ENCODE data around the gene MARCKS.

The MARCKS gene

DNA sequence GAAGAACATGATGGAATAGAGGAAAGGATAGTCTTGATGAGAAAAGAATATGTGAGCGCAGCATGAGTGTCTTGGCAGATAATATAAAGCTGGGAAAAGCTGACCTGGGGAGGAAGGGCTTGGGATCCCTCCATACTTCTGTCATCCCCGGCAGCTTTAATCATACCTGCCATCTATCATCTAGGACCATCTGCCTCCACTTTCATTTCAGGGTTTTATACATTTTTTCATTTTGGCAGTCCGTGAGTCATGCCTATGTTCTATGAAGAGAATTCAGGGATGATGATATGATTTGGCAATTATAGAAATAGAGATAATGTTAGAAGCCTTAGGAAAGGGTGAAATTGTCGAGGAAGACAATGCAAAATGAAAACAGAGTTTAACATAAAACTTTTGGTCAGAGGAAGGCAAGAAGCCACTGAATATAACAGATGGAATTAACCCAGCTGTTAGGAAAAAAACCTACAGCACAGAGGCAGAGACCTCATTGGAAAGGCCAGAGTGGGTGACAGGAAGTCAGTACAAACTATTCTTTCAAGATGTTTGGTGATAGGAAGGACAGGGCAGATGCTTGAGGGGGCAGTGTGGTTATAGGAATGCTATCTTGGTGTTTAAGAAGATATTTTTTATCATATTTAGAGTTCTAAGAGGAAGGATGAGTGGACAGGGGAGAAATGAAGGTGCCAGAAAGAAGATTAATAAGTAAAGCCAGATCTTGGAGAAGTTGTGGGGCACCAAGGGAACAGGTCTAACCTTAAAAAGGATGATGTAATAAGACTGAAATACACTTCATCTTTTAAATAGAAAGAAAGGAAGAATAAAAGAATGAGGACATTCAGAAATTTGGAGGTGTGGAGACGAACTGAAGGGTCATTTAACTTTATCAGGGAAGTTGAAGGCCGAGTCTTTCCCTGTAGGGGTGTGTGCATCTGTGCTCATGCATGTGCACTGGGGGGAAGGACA, 37.8 kb downstream of the MARCKS start (continued):
- TF ChIP-seq ZNF544 (tag by site-specific recombination; IDR thresholded peaks at IDR 0.05): no peak
- no peak for TF ChIP-seq OSR2 (tag by site-specific recombination; IDR thresholded peaks at IDR 0.05)
- no peak for TF ChIP-seq ZNF23 (tag by site-specific recombination; IDR thresholded peaks at IDR 0.05; ENCODE audit: borderline replicate concordance)
- TF ChIP-seq SP3 (tag by site-specific recombination; IDR thresholded peaks at IDR 0.05): no peak
- no peak for TF ChIP-seq KLF16 (tag by site-specific recombination; IDR thresholded peaks at IDR 0.05)
- no peak for TF ChIP-seq SCRT1 (tag by site-specific recombination; IDR thresholded peaks at IDR 0.05; ENCODE audit: borderline replicate concordance)
- TF ChIP-seq EGR2 (tag by site-specific recombination; IDR thresholded peaks at IDR 0.05; ENCODE audit: low read depth): no peak
- no peak for TF ChIP-seq SALL2 (tag by site-specific recombination; IDR thresholded peaks at IDR 0.05; ENCODE audit: borderline replicate concordance)

DNA sequence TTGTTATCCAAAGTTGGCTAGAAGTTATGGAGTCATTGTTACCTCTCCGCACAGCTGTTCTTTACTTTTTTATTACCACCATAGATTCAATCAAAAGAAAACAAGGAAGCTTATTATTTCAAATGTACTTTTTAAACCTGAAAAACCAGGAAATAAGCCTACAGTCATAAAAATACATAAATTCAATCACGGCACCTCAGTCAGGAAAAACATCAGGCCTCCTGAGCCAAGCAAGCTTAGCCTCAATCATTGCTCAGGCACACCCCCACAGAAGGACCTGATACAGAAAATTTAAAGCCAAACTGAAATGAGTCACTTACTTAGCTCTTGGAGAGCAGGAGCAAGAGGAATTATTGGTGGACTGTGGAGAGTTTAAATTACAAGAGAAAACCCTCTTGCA, 44.3 kb downstream of the MARCKS start:
- Histone ChIP-seq H3K4me1 (ENCODE audit: control insufficient read depth, insufficient read depth, low read length) (no peaks in the 10 kb centered on the region), H3K27ac (ENCODE audit: extremely low read depth, low read depth, low read length) (no peak overlapping the region), H3K4me3 (ENCODE audit: low read depth, low read length) (no peak overlapping the region), H3K9me3 (ENCODE audit: control insufficient read depth, insufficient read depth, low read depth, low read length) (no peaks in the 10 kb centered on the region), H3K36me3 (ENCODE audit: control insufficient read depth in 2 of 2, insufficient read depth in 1 of 2, low read length in 2 of 2) (no peaks in the 10 kb centered on the region)
- TF ChIP-seq ZNF623 (tag by site-specific recombination; IDR thresholded peaks at IDR 0.05) (no peak), ZNF10 (tag by site-specific recombination; IDR thresholded peaks at IDR 0.05) (no peak), YY2 (tag by site-specific recombination; IDR thresholded peaks at IDR 0.05) (no peak), GLI4 (tag by site-specific recombination; IDR thresholded peaks at IDR 0.05) (no peak), ZNF311 (tag by site-specific recombination; IDR thresholded peaks at IDR 0.05; ENCODE audit: borderline replicate concordance) (no peak), MYNN (tag by site-specific recombination; IDR thresholded peaks at IDR 0.05; ENCODE audit: borderline replicate concordance) (no peak), GFI1B (tag by site-specific recombination; IDR thresholded peaks at IDR 0.05) (no peak), KLF7 (tag by site-specific recombination; IDR thresholded peaks at IDR 0.05; ENCODE audit: borderline replicate concordance) (no peak), BCL11B (tag by site-specific recombination; IDR thresholded peaks at IDR 0.05; ENCODE audit: low read depth) (no peak), ZNF747 (tag by site-specific recombination; IDR thresholded peaks at IDR 0.05) (no peak), EGR2 (tag by site-specific recombination; IDR thresholded peaks at IDR 0.05; ENCODE audit: low read depth) (no peak), ZBTB21 (tag by site-specific recombination; IDR thresholded peaks at IDR 0.05) (no peak), ZNF292 (tag by site-specific recombination; IDR thresholded peaks at IDR 0.05; ENCODE audit: borderline replicate concordance, low read depth) (no peak), ZFP3 (tag by site-specific recombination; IDR thresholded peaks at IDR 0.05; ENCODE audit: low read depth) (no peak), KLF9 (tag by site-specific recombination; IDR thresholded peaks at IDR 0.05; ENCODE audit: low read depth) (no peak)
- TF ChIP-seq, protein P1, sequence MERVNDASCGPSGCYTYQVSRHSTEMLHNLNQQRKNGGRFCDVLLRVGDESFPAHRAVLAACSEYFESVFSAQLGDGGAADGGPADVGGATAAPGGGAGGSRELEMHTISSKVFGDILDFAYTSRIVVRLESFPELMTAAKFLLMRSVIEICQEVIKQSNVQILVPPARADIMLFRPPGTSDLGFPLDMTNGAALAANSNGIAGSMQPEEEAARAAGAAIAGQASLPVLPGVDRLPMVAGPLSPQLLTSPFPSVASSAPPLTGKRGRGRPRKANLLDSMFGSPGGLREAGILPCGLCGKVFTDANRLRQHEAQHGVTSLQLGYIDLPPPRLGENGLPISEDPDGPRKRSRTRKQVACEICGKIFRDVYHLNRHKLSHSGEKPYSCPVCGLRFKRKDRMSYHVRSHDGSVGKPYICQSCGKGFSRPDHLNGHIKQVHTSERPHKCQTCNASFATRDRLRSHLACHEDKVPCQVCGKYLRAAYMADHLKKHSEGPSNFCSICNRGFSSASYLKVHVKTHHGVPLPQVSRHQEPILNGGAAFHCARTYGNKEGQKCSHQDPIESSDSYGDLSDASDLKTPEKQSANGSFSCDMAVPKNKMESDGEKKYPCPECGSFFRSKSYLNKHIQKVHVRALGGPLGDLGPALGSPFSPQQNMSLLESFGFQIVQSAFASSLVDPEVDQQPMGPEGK (tag by site-specific recombination; IDR thresholded peaks at IDR 0.05): no peak
- TF ChIP-seq, protein P2, sequence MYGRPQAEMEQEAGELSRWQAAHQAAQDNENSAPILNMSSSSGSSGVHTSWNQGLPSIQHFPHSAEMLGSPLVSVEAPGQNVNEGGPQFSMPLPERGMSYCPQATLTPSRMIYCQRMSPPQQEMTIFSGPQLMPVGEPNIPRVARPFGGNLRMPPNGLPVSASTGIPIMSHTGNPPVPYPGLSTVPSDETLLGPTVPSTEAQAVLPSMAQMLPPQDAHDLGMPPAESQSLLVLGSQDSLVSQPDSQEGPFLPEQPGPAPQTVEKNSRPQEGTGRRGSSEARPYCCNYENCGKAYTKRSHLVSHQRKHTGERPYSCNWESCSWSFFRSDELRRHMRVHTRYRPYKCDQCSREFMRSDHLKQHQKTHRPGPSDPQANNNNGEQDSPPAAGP (tag by site-specific recombination; IDR thresholded peaks at IDR 0.05): no peak
- TF ChIP-seq, protein P3, sequence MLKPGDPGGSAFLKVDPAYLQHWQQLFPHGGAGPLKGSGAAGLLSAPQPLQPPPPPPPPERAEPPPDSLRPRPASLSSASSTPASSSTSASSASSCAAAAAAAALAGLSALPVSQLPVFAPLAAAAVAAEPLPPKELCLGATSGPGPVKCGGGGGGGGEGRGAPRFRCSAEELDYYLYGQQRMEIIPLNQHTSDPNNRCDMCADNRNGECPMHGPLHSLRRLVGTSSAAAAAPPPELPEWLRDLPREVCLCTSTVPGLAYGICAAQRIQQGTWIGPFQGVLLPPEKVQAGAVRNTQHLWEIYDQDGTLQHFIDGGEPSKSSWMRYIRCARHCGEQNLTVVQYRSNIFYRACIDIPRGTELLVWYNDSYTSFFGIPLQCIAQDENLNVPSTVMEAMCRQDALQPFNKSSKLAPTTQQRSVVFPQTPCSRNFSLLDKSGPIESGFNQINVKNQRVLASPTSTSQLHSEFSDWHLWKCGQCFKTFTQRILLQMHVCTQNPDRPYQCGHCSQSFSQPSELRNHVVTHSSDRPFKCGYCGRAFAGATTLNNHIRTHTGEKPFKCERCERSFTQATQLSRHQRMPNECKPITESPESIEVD (tag by site-specific recombination; IDR thresholded peaks at IDR 0.05): no peak
- TF ChIP-seq, protein P4, sequence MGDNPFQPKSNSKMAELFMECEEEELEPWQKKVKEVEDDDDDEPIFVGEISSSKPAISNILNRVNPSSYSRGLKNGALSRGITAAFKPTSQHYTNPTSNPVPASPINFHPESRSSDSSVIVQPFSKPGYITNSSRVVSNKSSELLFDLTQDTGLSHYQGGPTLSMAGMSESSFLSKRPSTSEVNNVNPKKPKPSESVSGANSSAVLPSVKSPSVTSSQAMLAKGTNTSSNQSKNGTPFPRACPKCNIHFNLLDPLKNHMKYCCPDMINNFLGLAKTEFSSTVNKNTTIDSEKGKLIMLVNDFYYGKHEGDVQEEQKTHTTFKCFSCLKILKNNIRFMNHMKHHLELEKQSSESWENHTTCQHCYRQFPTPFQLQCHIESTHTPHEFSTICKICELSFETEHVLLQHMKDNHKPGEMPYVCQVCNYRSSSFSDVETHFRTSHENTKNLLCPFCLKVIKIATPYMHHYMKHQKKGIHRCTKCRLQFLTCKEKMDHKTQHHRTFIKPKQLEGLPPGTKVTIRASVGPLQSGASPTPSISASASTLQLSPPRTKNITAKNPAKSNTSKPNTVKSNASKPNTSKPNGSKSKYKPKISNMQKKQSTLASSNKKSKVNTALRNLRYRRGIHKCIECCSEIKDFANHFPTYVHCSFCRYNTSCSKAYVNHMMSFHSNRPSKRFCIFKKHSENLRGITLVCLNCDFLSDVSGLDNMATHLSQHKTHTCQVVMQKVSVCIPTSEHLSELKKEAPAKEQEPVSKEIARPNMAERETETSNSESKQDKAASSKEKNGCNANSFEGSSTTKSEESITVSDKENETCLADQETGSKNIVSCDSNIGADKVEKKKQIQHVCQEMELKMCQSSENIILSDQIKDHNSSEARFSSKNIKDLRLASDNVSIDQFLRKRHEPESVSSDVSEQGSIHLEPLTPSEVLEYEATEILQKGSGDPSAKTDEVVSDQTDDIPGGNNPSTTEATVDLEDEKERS (tag by site-specific recombination; IDR thresholded peaks at IDR 0.05): no peak
- TF ChIP-seq, protein P5, sequence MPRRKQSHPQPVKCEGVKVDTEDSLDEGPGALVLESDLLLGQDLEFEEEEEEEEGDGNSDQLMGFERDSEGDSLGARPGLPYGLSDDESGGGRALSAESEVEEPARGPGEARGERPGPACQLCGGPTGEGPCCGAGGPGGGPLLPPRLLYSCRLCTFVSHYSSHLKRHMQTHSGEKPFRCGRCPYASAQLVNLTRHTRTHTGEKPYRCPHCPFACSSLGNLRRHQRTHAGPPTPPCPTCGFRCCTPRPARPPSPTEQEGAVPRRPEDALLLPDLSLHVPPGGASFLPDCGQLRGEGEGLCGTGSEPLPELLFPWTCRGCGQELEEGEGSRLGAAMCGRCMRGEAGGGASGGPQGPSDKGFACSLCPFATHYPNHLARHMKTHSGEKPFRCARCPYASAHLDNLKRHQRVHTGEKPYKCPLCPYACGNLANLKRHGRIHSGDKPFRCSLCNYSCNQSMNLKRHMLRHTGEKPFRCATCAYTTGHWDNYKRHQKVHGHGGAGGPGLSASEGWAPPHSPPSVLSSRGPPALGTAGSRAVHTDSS (tag by site-specific recombination; IDR thresholded peaks at IDR 0.05): no peak
- ChIA-PET POLR2A (interaction anchor here (1.0 kb wide), 1 partner anchor 26 kb away, joined by 4 read pairs; no protein-coding TSS in a partner anchor), CTCF (interaction anchor here (1.6 kb wide), 1 partner anchor 7 kb away, joined by 7 read pairs; no protein-coding TSS in a partner anchor)
